ENCODE results near the gene CCDC124. TPM values are rescaled to one million over a fixed set of nuclear protein-coding genes. Genes with fewer than 3 reads are reported as not detected.
A peak's percentile ranks its signal among the peaks of the same experiment; 100 is the strongest.

Gene CCDC124
- total and polyA plus RNA-seq, 4 donors, result 35.5 to 146 (median 102) TPM

DNA sequence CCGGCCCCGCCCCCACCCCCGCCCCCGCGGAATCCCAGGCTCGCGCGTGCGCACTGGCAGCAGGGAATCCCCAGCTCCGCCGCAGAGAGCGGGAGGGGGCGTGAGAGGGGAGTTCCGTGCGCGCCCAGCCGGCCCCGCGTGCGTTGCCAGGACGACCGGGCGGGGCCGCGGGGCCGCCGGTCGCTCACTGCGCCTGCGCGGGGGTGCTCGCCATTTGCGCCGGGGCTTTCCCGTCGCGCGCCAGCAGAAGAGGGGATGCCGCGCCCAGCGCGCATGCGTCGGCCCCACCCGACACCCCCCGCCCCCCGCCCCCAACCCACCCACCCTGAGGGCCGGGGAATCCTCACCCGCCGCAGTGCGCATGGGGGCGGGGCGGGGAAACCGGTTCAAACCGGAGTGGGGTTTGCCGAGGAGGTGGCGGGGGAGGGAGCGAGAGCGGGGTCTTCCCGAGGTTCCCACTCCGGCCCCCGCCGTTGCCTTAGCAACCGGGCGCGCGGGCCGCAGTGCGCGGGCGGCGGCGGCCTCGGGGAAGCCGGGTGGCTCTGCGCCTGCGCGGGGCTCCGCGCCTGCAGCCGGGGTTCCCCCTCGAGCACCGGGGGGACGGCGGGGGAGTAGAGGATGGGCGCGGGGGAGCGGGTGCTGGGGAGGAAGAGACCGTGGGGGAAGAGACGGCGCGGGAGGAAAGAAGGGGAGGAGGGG, 15.1 kb downstream of the CCDC124 start:
- peak; percentile 97 to 99 (median 99) for DNase-seq
- Histone ChIP-seq H3K36me3 (ENCODE audit: control insufficient read depth in 4 of 4, insufficient read depth in 4 of 4, low read length in 4 of 4) (peaks cover 0 to 14% (median 3%) of the 10 kb centered on the region in 4 donors), H3K4me1 (ENCODE audit: control insufficient read depth in 5 of 5, insufficient read depth in 5 of 5, low read length in 5 of 5) (peaks cover 0 to 44% (median 8%) of the 10 kb centered on the region in 5 donors), H3K9ac (ENCODE audit: insufficient read depth in 1 of 2, low read length in 2 of 2) (no peak overlapping the region), H3K4me3 (peak overlapping the region; percentile 55), H3K27me3 (ENCODE audit: control insufficient read depth in 3 of 3, insufficient read depth in 3 of 3, low read length in 2 of 3) (peaks cover 0 to 22% (median 15%) of the 10 kb centered on the region in 3 donors), H3K9me3 (ENCODE audit: control insufficient read depth in 4 of 4, insufficient read depth in 3 of 4, low read length in 3 of 4) (no peaks in the 10 kb centered on the region), H3K27ac (ENCODE audit: low read depth in 1 of 2, low read length in 1 of 2) (no peak overlapping the region)
- peak; percentile 83 for ATAC-seq (ENCODE audit: insufficient read depth, low FRiP score)
- WGBS, 2 donors, result 1 to 2% methylated on average over 40 to 87 of the region's 92 CpGs
- TF ChIP-seq, protein P1, sequence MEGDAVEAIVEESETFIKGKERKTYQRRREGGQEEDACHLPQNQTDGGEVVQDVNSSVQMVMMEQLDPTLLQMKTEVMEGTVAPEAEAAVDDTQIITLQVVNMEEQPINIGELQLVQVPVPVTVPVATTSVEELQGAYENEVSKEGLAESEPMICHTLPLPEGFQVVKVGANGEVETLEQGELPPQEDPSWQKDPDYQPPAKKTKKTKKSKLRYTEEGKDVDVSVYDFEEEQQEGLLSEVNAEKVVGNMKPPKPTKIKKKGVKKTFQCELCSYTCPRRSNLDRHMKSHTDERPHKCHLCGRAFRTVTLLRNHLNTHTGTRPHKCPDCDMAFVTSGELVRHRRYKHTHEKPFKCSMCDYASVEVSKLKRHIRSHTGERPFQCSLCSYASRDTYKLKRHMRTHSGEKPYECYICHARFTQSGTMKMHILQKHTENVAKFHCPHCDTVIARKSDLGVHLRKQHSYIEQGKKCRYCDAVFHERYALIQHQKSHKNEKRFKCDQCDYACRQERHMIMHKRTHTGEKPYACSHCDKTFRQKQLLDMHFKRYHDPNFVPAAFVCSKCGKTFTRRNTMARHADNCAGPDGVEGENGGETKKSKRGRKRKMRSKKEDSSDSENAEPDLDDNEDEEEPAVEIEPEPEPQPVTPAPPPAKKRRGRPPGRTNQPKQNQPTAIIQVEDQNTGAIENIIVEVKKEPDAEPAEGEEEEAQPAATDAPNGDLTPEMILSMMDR (IDR thresholded peaks at IDR 0.05; ENCODE audit: control extremely low read depth, extremely low read depth), result no peak

DNA sequence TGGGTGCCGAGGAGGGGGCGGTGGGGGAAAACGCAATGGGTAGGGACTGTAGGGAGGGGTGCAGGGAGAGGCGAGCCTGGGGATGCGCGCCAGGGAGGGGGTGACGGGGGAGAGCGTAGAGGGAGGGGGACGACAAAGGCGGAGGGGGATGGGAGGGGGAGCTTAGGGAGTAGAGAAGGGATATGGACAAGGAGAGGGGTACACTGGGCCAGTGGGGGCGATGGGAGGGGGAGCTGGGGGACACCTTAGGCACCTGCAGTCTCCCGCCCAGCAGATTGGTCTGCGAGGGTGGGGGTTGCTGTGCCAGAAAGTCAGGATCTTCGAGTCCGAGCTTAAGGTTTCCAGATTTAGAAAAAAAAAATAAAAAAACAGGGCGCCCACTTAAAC, 15.7 kb downstream of the CCDC124 start:
- 1 to 3% methylated on average over 14 to 16 of the region's 16 CpGs for WGBS, 2 donors
- Histone ChIP-seq H3K4me3 (no peak overlapping the region), H3K27ac (ENCODE audit: low read depth in 1 of 2, low read length in 1 of 2) (no peak overlapping the region), H3K27me3 (ENCODE audit: control insufficient read depth in 3 of 3, insufficient read depth in 3 of 3, low read length in 2 of 3) (peaks cover 0 to 28% (median 20%) of the 10 kb centered on the region in 3 donors), H3K36me3 (ENCODE audit: control insufficient read depth in 4 of 4, insufficient read depth in 4 of 4, low read length in 4 of 4) (peaks cover 0 to 10% (median 2%) of the 10 kb centered on the region in 4 donors), H3K9ac (ENCODE audit: insufficient read depth in 1 of 2, low read length in 2 of 2) (no peak overlapping the region), H3K4me1 (ENCODE audit: control insufficient read depth in 5 of 5, insufficient read depth in 5 of 5, low read length in 5 of 5) (peaks cover 0 to 42% (median 8%) of the 10 kb centered on the region in 5 donors), H3K9me3 (ENCODE audit: control insufficient read depth in 4 of 4, insufficient read depth in 3 of 4, low read length in 3 of 4) (no peaks in the 10 kb centered on the region)
- TF ChIP-seq, protein P1 (IDR thresholded peaks at IDR 0.05; ENCODE audit: control extremely low read depth, extremely low read depth), result no peak
- ATAC-seq (ENCODE audit: insufficient read depth, low FRiP score), result no peak
- no peak for DNase-seq

DNA sequence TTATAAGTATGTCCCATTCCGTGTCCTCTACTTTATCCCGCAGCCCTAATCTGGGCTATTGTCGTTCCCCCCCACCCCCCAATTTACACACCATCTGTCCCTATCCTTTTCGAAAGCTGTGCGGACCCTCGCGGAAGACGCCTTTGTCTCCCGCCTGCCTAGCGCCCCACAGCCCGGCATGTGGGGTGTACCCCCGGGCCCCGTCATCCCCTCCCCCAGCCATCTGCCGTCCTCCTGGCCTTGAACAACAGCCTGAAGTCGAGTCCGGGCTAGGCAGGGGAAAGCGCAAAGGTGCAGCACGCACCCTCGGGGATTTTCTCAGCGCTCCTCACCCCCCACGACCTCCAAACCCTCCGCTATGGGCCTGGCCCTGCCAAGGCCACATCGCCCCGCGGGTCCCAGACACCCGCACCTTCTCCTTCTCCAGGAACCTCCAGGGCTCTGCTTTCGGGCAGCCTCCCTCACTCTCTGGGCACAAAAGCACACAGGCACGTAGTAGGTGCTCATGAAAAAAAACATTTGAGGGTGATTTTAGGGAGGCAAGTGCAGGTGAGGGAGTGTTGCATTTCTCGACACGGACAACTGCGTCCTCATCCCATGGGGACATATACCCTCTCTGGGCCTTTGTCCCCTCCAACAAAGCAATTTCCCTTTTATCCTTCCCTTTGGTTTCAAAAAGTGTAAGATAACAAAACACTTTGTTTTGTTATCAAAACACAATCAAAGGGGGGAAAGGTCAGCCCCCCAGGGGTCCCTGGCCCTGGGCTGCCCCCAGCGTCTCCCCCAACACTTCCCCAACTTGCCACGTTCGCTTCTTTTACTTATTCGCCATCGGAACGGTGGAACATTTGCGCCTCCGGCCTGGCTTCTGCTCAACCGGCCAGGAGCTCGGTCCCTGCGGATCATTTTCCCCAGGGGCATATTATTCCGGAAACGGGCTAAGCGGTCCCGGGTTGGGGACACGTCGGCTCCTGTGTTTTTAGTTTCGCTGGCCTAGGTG, 16.4 kb downstream of the CCDC124 start:
- H3K27ac ChIP-seq (ENCODE audit: low read depth in 1 of 2, low read length in 1 of 2), result no peak overlapping the region
- peaks cover 0 to 42% (median 8%) of the 10 kb centered on the region in 5 donors for H3K4me1 ChIP-seq (ENCODE audit: control insufficient read depth in 5 of 5, insufficient read depth in 5 of 5, low read length in 5 of 5)
- H3K4me3 ChIP-seq, result no peak overlapping the region
- 15 to 25% methylated on average over 47 to 49 of the region's 49 CpGs for WGBS, 2 donors
- TF ChIP-seq, protein P1 (IDR thresholded peaks at IDR 0.05; ENCODE audit: control extremely low read depth, extremely low read depth), result no peak
- H3K27me3 ChIP-seq (ENCODE audit: control insufficient read depth in 3 of 3, insufficient read depth in 3 of 3, low read length in 2 of 3), result peaks cover 0 to 34% (median 25%) of the 10 kb centered on the region in 3 donors
- H3K9ac ChIP-seq (ENCODE audit: insufficient read depth in 1 of 2, low read length in 2 of 2), result no peak overlapping the region
- no peaks in the 10 kb centered on the region for H3K9me3 ChIP-seq (ENCODE audit: control insufficient read depth in 4 of 4, insufficient read depth in 3 of 4, low read length in 3 of 4)
- H3K36me3 ChIP-seq (ENCODE audit: control insufficient read depth in 4 of 4, insufficient read depth in 4 of 4, low read length in 4 of 4), result peaks cover 0 to 3% (median 2%) of the 10 kb centered on the region in 4 donors
- no peak for ATAC-seq (ENCODE audit: insufficient read depth, low FRiP score)
- peak in 1 of 3 donors; percentile 37 for DNase-seq

Measured in lung (tissue), 12 donors.